Measurements from ENCODE around the gene SLC16A14.

Gene SLC16A14

GRCh38 chr2:230042195-230042594, 26.5 kb downstream of the SLC16A14 start:
- DNase-seq = no peak

GRCh38 chr2:230023313-230023712, 45.4 kb downstream of the SLC16A14 start:
- no peak for DNase-seq

- no peak for DNase-seq
These were observed 49.0 kb downstream of the SLC16A14 start for GRCh38 chr2:230019742-230020141.

- no peak for DNase-seq
These were observed 50.6 kb downstream of the SLC16A14 start for GRCh38 chr2:230018153-230018552.

- no peak for DNase-seq
These were observed 51.9 kb downstream of the SLC16A14 start for GRCh38 chr2:230016844-230017243.

- DNase-seq = no peak
These were observed 56.3 kb downstream of the SLC16A14 start for GRCh38 chr2:230012267-230012884.

GRCh38 chr2:230011617-230012016, 57.1 kb downstream of the SLC16A14 start:
- DNase-seq = no peak

- DNase-seq = no peak
These were observed 58.2 kb downstream of the SLC16A14 start for GRCh38 chr2:230010501-230010900.

- DNase-seq = no peak
These were observed 60.0 kb downstream of the SLC16A14 start for GRCh38 chr2:230008708-230009066.

- peak; percentile 20 to 62 for DNase-seq
These were observed 60.6 kb downstream of the SLC16A14 start for GRCh38 chr2:230007931-230008707.

- no peak for DNase-seq
These were observed 68.4 kb downstream of the SLC16A14 start for GRCh38 chr2:230000118-230000841.

- DNase-seq = no peak
These were observed 71.2 kb downstream of the SLC16A14 start for GRCh38 chr2:229997565-229997964.

GRCh38 chr2:229996320-229996719, 72.4 kb downstream of the SLC16A14 start:
- no peak for DNase-seq

GRCh38 chr2:229993236-229993635, 75.5 kb downstream of the SLC16A14 start:
- DNase-seq = no peak

All from bone marrow (tissue), 2 donors.